Uterus (tissue), 4 donors: ENCODE results near the gene ADAMTS2. TPM values are rescaled to one million over a fixed set of nuclear protein-coding genes. Genes with fewer than 3 reads are reported as not detected.

ENCODE experiments used
- DNase-seq, 2 donors: peaks; one replicate each; pipeline ENCODE4 v3.0.0-alpha.2; 2019 to 2020
- H3K27ac ChIP-seq, 2 donors: fragments of 200-600 bp; sonication (generic); 1 replicate in 1 of 2; 2 replicates in 1 of 2; pipeline ENCODE4 v1.5.1; 2016 to 2018
- H3K27me3 ChIP-seq, 2 donors: fragments of 200-600 bp; sonication (generic); one replicate each; pipeline ENCODE4 v1.5.1; 2018 to 2019; ENCODE audit warnings: control low read depth in 1 of 2
- H3K36me3 ChIP-seq, 2 donors: fragments of 200-600 bp; sonication (generic); one replicate each; pipeline ENCODE4 v1.5.1; 2019; ENCODE audit warnings: control low read depth in 1 of 2
- H3K4me1 ChIP-seq, 2 donors: fragments of 200-600 bp; sonication (generic); one replicate each; pipeline ENCODE4 v1.5.1; 2018 to 2019; ENCODE audit warnings: control low read depth in 1 of 2
- H3K4me3 ChIP-seq, 2 donors: fragments of 200-600 bp; sonication (generic); 1 replicate in 1 of 2; 2 replicates in 1 of 2; pipeline ENCODE4 v1.5.1; 2018 to 2019; ENCODE audit warnings: mild to moderate bottlenecking in 1 of 2
- H3K9me3 ChIP-seq, 2 donors: fragments of 200-600 bp; sonication (generic); one replicate each; pipeline ENCODE4 v1.5.1; 2019; ENCODE audit warnings: control low read depth in 1 of 2
- POLR2A ChIP-seq, 2 donors: fragments of 450-650 bp; IDR thresholded peaks; one replicate each; pipeline ENCODE4 v1.6.1; 2016; ENCODE audit warnings: antibody characterized with exemption in 2 of 2, mild to moderate bottlenecking in 1 of 2, moderate library complexity in 1 of 2
- intact Hi-C: fragments of 100-400 bp; cut with DNase I; formaldehyde crosslinking; loops from one replicate; pipeline ENCODE4 v1.15.1; 2023; ENCODE audit warnings: low total_unique reads
- small RNA-seq: library from RNA; depleted of rRNA; stranded (forward); fragments of <200 nt; gene quantifications from one replicate; pipeline ENCODE3, GENCODE V24; 2016
- total RNA-seq, 4 donors: library from RNA; depleted of rRNA in 3 of 4; stranded (reverse); fragments of >200 nt in 3 of 4; gene quantifications; one replicate each; pipeline versions ENCODE4 v1.1.0 to v1.2.4, GENCODE V29; 2014 to 2023
- TF ChIP-seq, protein P1 (sequence below), 4 experiments: fragments of 200-600 bp in 2 of 4; fragments of 450-650 bp in 2 of 4; sonication (generic) in 2 of 4; IDR thresholded peaks; one replicate each; pipeline ENCODE4 v1.5.1; 2016 to 2019; ENCODE audit warnings: antibody characterized with exemption in 4 of 4, mild to moderate bottlenecking in 2 of 4, moderate library complexity in 1 of 4
- donor health status: DM: yes; HTN: yes; CAD: no.

ADAMTS2 gene
- total RNA-seq, 4 donors from 2014 or later, result 4.1 to 97.1 (median 40.3) TPM

DNA sequence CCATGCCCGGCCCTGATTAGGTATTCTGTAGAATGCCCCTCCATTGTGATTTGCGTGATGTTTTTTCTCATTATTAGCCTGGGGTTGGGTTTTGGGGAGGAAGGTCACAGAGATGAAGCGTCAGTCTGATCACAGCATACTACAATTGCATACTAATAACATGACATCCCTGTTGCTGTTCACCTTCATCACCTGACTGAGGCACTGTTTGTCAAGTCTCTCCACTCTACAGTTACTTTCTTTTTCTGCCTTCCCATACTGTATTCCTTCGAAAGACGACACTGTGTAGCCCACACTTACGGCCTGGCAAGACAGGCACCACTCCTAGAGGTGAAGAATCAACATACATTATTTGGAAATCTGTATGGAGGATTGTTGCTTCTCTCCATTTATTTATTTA, 279.6 kb downstream of the ADAMTS2 start:
- H3K27ac ChIP-seq, result no peak overlapping the region
- no peak for DNase-seq
- intact Hi-C loops, result no loop called here
- TF ChIP-seq, protein P1, sequence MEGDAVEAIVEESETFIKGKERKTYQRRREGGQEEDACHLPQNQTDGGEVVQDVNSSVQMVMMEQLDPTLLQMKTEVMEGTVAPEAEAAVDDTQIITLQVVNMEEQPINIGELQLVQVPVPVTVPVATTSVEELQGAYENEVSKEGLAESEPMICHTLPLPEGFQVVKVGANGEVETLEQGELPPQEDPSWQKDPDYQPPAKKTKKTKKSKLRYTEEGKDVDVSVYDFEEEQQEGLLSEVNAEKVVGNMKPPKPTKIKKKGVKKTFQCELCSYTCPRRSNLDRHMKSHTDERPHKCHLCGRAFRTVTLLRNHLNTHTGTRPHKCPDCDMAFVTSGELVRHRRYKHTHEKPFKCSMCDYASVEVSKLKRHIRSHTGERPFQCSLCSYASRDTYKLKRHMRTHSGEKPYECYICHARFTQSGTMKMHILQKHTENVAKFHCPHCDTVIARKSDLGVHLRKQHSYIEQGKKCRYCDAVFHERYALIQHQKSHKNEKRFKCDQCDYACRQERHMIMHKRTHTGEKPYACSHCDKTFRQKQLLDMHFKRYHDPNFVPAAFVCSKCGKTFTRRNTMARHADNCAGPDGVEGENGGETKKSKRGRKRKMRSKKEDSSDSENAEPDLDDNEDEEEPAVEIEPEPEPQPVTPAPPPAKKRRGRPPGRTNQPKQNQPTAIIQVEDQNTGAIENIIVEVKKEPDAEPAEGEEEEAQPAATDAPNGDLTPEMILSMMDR (IDR thresholded peaks at IDR 0.05), result no peak
- TF ChIP-seq POLR2A (IDR thresholded peaks at IDR 0.05), result no peak
- no peaks in the 10 kb centered on the region for H3K27me3 ChIP-seq
- H3K4me1 ChIP-seq, result peaks cover 0 to 7% of the 10 kb centered on the region in 2 donors
- H3K36me3 ChIP-seq, result no peaks in the 10 kb centered on the region
- H3K4me3 ChIP-seq, result no peak overlapping the region
- H3K9me3 ChIP-seq, result peaks cover 0 to 31% of the 10 kb centered on the region in 2 donors

DNA sequence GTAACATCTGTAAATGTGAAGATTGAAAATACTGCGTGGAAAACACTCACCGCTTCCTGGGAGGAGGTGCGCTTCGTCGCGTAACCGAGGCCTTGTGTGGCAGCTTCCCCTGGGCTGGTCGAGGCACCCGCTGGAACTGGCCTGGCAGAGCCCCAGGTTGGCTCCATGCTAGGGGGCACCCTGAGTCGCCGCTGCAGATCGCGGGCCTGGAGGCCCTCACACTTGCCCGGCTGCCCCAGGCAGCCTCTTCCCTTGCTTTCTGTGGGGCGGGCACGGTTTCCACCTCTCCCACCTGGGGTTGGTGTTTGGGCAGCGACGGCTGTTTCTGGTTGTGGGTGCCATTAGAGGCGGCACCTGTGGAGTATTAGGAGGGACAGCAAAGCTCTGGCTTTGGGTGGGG, 284.2 kb downstream of the ADAMTS2 start:
- no peaks in the 10 kb centered on the region for H3K36me3 ChIP-seq
- TF ChIP-seq, protein P1 (IDR thresholded peaks at IDR 0.05), result no peak
- peak; percentile 15 to 16 for DNase-seq
- H3K27me3 ChIP-seq, result no peaks in the 10 kb centered on the region
- peak overlapping the region; percentile 50 to 81 for H3K4me3 ChIP-seq
- peaks cover 0 to 4% of the 10 kb centered on the region in 2 donors for H3K9me3 ChIP-seq
- H3K27ac ChIP-seq, result no peak overlapping the region
- intact Hi-C loops, result no loop called here
- peaks cover 0 to 7% of the 10 kb centered on the region in 2 donors for H3K4me1 ChIP-seq

Small RNA genes lying within 50 kb of the gene (small RNA-seq; reads per million reads assigned to genes)
- not detected for gene AC109479.2

Other genes with a start within 250 kb of the ADAMTS2 start
- 10 to 100 TPM in 3 of 4 donors, 1 to 10 TPM in 1; 8.2 to 59.2 (median 42.1) TPM for gene RUFY1, start 205.1 kb upstream of the ADAMTS2 start, total RNA-seq